H1 (cell line): ENCODE measurements around the gene CAMK1. TPM values are rescaled to one million over a fixed set of nuclear protein-coding genes. Genes with fewer than 3 reads are reported as not detected.

Source experiments
- CBX8 ChIP-seq: fragments of 300-800, 300-1000 bp; sonication (generic); IDR thresholded peaks from 2 replicates; pipeline ENCODE4 v1.7.1; 2016; ENCODE audit warnings: low read depth, low read length, borderline replicate concordance
- CEBPB ChIP-seq: IDR thresholded peaks from 2 replicates; pipeline ENCODE4 v1.6.1; 2012; ENCODE audit warnings: low read depth, low read length
- CHD7 ChIP-seq: fragments of 300-600 bp; sonication (generic); IDR thresholded peaks from 2 replicates; pipeline ENCODE4 v1.7.1; 2012; ENCODE audit warnings: low read length, moderate library complexity, mild to moderate bottlenecking, inconsistent platforms; ENCODE audit not compliant: insufficient replicate concordance
- KDM1A ChIP-seq: fragments of 200-600, 300-600 bp; sonication (generic); IDR thresholded peaks from 2 replicates; pipeline ENCODE4 v1.7.1; 2016; ENCODE audit warnings: mild to moderate bottlenecking, low read length, borderline replicate concordance
- KDM5A ChIP-seq: fragments of 200-600 bp; IDR thresholded peaks from 2 replicates; pipeline ENCODE4 v1.7.1; 2012; ENCODE audit warnings: mild to moderate bottlenecking, low read length, inconsistent platforms, mixed read lengths
- MAX ChIP-seq: IDR thresholded peaks from 2 replicates; pipeline ENCODE4 v1.6.1; 2012; ENCODE audit warnings: inconsistent platforms
- SP1 ChIP-seq: IDR thresholded peaks from 2 replicates; pipeline ENCODE4 v1.6.1; 2011; ENCODE audit warnings: low read depth, low read length
- SUZ12 ChIP-seq: fragments of 200-600 bp; sonication (generic); IDR thresholded peaks from 2 replicates; pipeline ENCODE4 v1.6.1; 2012; ENCODE audit warnings: mild to moderate bottlenecking, inconsistent platforms, low read length, moderate library complexity, mixed read lengths
- TBP ChIP-seq: IDR thresholded peaks from 2 replicates; pipeline ENCODE4 v1.6.1; 2011; ENCODE audit warnings: low read depth, low read length, improper control_type of control experiment
- TCF12 ChIP-seq: IDR thresholded peaks from 2 replicates; pipeline ENCODE4 v1.6.1; 2011; ENCODE audit warnings: low read depth, mild to moderate bottlenecking, low read length
- polyA plus RNA-seq, 7 experiments: library from polyadenylated mRNA; depleted of rRNA in 3 of 7; stranded (reverse) in 5 of 7; unstranded in 2 of 7; fragments of >200 nt in 5 of 7; fragments of 200-250 nt in 2 of 7; gene quantifications; 1 replicate in 5 of 7; 2 replicates in 1 of 7; 4 replicates in 1 of 7; pipeline versions ENCODE4 v1.2.1 to v1.2.3, GENCODE V29; 2011 to 2013; ENCODE audit warnings: missing spikeins in 2 of 7, mixed read lengths in 2 of 7
- total RNA-seq: library from RNA; stranded (reverse); fragmentation: NEBNext Ultra II Directional; extraction: Animal tissue kit (Norgen Biotek cat#: 25700); gene quantifications from 2 replicates; pipeline ENCODE4 v1.2.1, GENCODE V29; 2021
- TF ChIP-seq, protein P1 (sequence below): IDR thresholded peaks from 2 replicates; pipeline ENCODE4 v1.6.1; 2011; ENCODE audit warnings: low read length, improper control_type of control experiment

Gene CAMK1
- total and polyA plus RNA-seq, 2 of the 8 experiments (the other 6 are each of a cell fraction or from before 2014, with no cell fraction given), result 4.9 to 5.1 TPM

GRCh38 chr3:9718118-9718517 is 51.6 kb downstream of the CAMK1 start (continued):
- TF ChIP-seq CHD7 (no peak), SP1 (no peak), KDM1A (no peak), TBP (no peak), SUZ12 (no peak), MAX (no peak), CBX8 (no peak), TCF12 (no peak), KDM5A (no peak), CEBPB (no peak)
- TF ChIP-seq, protein P1, sequence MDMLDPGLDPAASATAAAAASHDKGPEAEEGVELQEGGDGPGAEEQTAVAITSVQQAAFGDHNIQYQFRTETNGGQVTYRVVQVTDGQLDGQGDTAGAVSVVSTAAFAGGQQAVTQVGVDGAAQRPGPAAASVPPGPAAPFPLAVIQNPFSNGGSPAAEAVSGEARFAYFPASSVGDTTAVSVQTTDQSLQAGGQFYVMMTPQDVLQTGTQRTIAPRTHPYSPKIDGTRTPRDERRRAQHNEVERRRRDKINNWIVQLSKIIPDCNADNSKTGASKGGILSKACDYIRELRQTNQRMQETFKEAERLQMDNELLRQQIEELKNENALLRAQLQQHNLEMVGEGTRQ, result no peak
